Measurements from ENCODE around the gene DUSP22. TPM values are rescaled to one million over a fixed set of nuclear protein-coding genes. Genes with fewer than 3 reads are reported as not detected.

Gene DUSP22
- total RNA-seq, 1 experiment from 2014 or later: 19.2 TPM

DNA sequence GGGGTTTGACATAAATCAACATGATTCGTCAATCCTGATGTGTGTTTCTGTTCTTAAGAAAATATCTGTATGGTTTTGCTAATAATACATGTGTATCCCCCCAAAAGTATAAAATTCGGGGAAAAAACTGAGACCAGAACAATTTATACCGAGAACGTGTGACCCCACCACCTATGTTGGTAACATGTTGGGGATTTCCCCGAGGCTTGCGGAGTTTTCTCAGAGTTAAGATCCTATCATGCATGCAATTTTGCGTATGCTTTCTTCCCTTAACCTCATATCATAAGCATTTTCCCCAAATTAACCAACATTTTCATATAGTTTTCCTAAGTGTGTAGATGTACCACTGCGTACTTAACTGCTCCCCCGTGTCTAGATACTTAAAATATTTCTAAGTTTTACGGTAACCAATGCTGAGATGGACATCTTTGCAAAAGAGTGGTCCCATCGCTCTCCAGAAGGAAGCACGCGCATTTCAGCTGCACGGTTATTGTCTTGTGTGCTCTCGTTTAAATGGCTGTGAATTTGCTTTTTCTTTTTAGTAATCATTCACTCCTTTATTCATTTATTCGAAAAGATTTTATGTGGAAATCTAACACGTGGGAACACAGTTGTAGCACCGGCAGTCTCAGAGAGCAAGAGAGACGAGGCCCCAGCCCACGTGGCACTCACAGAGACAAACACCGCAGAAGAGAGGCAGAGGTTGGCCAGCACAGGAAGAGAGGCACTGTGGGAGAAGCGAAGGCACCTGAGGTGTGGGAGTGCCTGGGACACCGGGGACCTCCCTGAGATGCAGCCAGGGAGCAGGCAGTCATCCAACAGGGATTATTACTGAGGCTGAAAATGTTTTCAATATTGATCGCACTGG, 86.0 kb downstream of the DUSP22 start:
- H3K27ac ChIP-seq (ENCODE audit: low read depth, low read length): no peak overlapping the region
- no peak overlapping the region for H3K9ac ChIP-seq (ENCODE audit: low read length)
- no peaks in the 10 kb centered on the region for H4K20me1 ChIP-seq (ENCODE audit: insufficient read depth)
- ChIA-PET CTCF (no interaction called here), POLR2A (no interaction called here), RAD21 (ENCODE audit: low non-redundant PET in 1 of 2, low total read pairs in 2 of 2, uncharacterized antibody in 2 of 2, unreplicated experiment in 2 of 2) (no interaction called here)
- no peaks in the 10 kb centered on the region for H3K79me2 ChIP-seq (ENCODE audit: insufficient read depth, low read length)
- H3K36me3 ChIP-seq (ENCODE audit: control insufficient read depth in 1 of 2, insufficient read depth in 2 of 2, low read length in 2 of 2): no peaks in the 10 kb centered on the region
- ATAC-seq: no peak
- TF ChIP-seq JUND (IDR thresholded peaks at IDR 0.05) (no peak), POLR2A (IDR thresholded peaks at IDR 0.05; ENCODE audit: borderline replicate concordance, extremely low read depth, insufficient read depth, insufficient read length) (no peak), EZH2 (IDR thresholded peaks at IDR 0.05) (no peak), ELF1 (IDR thresholded peaks at IDR 0.05; ENCODE audit: borderline replicate concordance, low read depth) (no peak), SRF (IDR thresholded peaks at IDR 0.05; ENCODE audit: low read depth) (no peak), EZH2phosphoT487 (IDR thresholded peaks at IDR 0.05; ENCODE audit: borderline replicate concordance) (no peak), CBX3 (IDR thresholded peaks at IDR 0.05; ENCODE audit: low read depth) (no peak), SP1 (IDR thresholded peaks at IDR 0.05; ENCODE audit: low read depth) (no peak), FOSL1 (IDR thresholded peaks at IDR 0.05; ENCODE audit: low read depth) (no peak), ZFX (IDR thresholded peaks at IDR 0.05) (no peak), TCF7L2 (IDR thresholded peaks at IDR 0.05; ENCODE audit: borderline replicate concordance, extremely low read depth, insufficient read depth, insufficient read length) (no peak)
- TF ChIP-seq, protein P1, sequence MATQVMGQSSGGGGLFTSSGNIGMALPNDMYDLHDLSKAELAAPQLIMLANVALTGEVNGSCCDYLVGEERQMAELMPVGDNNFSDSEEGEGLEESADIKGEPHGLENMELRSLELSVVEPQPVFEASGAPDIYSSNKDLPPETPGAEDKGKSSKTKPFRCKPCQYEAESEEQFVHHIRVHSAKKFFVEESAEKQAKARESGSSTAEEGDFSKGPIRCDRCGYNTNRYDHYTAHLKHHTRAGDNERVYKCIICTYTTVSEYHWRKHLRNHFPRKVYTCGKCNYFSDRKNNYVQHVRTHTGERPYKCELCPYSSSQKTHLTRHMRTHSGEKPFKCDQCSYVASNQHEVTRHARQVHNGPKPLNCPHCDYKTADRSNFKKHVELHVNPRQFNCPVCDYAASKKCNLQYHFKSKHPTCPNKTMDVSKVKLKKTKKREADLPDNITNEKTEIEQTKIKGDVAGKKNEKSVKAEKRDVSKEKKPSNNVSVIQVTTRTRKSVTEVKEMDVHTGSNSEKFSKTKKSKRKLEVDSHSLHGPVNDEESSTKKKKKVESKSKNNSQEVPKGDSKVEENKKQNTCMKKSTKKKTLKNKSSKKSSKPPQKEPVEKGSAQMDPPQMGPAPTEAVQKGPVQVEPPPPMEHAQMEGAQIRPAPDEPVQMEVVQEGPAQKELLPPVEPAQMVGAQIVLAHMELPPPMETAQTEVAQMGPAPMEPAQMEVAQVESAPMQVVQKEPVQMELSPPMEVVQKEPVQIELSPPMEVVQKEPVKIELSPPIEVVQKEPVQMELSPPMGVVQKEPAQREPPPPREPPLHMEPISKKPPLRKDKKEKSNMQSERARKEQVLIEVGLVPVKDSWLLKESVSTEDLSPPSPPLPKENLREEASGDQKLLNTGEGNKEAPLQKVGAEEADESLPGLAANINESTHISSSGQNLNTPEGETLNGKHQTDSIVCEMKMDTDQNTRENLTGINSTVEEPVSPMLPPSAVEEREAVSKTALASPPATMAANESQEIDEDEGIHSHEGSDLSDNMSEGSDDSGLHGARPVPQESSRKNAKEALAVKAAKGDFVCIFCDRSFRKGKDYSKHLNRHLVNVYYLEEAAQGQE (IDR thresholded peaks at IDR 0.05; ENCODE audit: low read depth): no peak
- TF ChIP-seq, protein P2, sequence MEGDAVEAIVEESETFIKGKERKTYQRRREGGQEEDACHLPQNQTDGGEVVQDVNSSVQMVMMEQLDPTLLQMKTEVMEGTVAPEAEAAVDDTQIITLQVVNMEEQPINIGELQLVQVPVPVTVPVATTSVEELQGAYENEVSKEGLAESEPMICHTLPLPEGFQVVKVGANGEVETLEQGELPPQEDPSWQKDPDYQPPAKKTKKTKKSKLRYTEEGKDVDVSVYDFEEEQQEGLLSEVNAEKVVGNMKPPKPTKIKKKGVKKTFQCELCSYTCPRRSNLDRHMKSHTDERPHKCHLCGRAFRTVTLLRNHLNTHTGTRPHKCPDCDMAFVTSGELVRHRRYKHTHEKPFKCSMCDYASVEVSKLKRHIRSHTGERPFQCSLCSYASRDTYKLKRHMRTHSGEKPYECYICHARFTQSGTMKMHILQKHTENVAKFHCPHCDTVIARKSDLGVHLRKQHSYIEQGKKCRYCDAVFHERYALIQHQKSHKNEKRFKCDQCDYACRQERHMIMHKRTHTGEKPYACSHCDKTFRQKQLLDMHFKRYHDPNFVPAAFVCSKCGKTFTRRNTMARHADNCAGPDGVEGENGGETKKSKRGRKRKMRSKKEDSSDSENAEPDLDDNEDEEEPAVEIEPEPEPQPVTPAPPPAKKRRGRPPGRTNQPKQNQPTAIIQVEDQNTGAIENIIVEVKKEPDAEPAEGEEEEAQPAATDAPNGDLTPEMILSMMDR (IDR thresholded peaks at IDR 0.05 in 2 of 3, conservative IDR thresholded peaks at IDR 0.05 in 1 of 3; ENCODE audit: borderline replicate concordance in 1 of 3, insufficient read depth in 1 of 3, low read depth in 2 of 3, low read length in 2 of 3): no peak
- TF ChIP-seq, protein P3, sequence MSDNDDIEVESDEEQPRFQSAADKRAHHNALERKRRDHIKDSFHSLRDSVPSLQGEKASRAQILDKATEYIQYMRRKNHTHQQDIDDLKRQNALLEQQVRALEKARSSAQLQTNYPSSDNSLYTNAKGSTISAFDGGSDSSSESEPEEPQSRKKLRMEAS (IDR thresholded peaks at IDR 0.05): no peak
- no peaks in the 10 kb centered on the region for H3K4me1 ChIP-seq (ENCODE audit: control insufficient read depth in 1 of 2, insufficient read depth in 2 of 2, low read length in 2 of 2)
- intact Hi-C loops (cut with micrococcal nuclease): loop anchor here (2.0 kb wide), 1 partner anchor 58 kb away; no protein-coding TSS in a partner anchor
- no peak overlapping the region for H3K4me3 ChIP-seq (replicated peaks in 1 of 2; ENCODE audit: low read depth in 1 of 2, low read length in 2 of 2)
- no peak overlapping the region for H3K4me2 ChIP-seq (ENCODE audit: low read length)
- H3K27me3 ChIP-seq (ENCODE audit: insufficient read depth, low read length): 0 out of 2 replicates have a peak, but pooled peaks cover 2% of the 10 kb centered on the region
- no TSS peak for BruUV-seq (replicated peaks)
- H2AFZ ChIP-seq (ENCODE audit: low read depth, low read length, poor library complexity, severe bottlenecking): no peak overlapping the region
- peaks cover 0 to 4% of the 10 kb centered on the region in 2 experiments; a peak in 2 of 4 replicates for H3K9me3 ChIP-seq (ENCODE audit: control insufficient read depth in 1 of 2, insufficient read depth in 1 of 2, low read depth in 1 of 2, low read length in 2 of 2)
- DNase-seq (ENCODE audit: low read depth, low spot score): no peak
- no peaks in the 10 kb centered on the region for H3K9me2 ChIP-seq (ENCODE audit: insufficient read depth)
